GM10266 (cell line): ENCODE measurements around the gene FAR2.
"Not testable (repeated sequence)": the region's sequence is repeated elsewhere in the genome, so short reads cannot be mapped to it uniquely, and the experiment has no call there.

ENCODE experiments used
- DNase-seq: peaks from one replicate; pipeline ENCODE4 v3.0.0; 2012; ENCODE audit errors: extremely low spot score
- TF ChIP-seq, protein P1 (sequence below): IDR thresholded peaks from 2 replicates; pipeline ENCODE4 v1.5.1; 2012; ENCODE audit warnings: mild to moderate bottlenecking, low read depth; ENCODE audit not compliant: control insufficient read depth, insufficient read depth; ENCODE audit errors: missing control alignments

Gene FAR2

DNA sequence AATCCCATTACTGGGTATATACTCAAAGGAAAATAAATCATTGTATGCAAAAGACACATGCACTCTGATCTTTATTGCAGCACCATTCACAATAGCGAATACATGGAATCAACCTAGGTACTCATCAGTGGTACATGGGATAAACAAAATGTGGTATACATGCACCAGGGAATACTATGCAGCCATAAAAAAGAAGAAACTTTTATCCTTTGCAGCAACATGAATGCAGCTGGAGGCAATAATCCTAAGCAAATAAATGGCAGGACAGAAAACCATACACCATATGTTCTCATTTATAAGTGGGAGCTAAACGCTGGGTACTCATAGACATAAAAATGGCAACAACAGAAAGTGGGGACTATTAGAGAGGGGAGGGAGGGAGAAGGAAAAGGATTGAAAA lies 216.0 kb downstream of the FAR2 start:
- TF ChIP-seq, protein P1, sequence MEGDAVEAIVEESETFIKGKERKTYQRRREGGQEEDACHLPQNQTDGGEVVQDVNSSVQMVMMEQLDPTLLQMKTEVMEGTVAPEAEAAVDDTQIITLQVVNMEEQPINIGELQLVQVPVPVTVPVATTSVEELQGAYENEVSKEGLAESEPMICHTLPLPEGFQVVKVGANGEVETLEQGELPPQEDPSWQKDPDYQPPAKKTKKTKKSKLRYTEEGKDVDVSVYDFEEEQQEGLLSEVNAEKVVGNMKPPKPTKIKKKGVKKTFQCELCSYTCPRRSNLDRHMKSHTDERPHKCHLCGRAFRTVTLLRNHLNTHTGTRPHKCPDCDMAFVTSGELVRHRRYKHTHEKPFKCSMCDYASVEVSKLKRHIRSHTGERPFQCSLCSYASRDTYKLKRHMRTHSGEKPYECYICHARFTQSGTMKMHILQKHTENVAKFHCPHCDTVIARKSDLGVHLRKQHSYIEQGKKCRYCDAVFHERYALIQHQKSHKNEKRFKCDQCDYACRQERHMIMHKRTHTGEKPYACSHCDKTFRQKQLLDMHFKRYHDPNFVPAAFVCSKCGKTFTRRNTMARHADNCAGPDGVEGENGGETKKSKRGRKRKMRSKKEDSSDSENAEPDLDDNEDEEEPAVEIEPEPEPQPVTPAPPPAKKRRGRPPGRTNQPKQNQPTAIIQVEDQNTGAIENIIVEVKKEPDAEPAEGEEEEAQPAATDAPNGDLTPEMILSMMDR = no peak

DNA sequence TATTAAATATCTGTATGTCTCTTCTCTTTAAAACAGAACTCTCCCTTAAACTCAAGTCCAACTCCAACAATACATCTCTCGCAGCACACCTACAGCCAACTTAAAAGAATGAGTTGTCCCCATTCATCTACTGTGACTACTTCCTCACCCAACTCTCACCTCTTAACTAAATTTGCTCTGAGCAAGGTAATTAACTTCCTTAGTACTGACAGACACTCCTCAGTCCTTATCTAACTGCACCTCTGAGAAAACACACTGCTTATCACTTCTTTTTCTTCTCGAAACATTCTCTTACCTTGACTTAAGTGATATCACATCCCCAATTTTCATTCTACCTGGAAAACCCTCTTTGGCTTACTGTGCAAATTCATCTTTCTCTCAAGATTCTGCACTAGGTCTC lies 224.9 kb downstream of the FAR2 start:
- TF ChIP-seq, protein P1 = no peak
- DNase-seq = no peak

More for the DNA sequence above, 216.0 kb downstream of the FAR2 start:
- no peak for DNase-seq

DNA sequence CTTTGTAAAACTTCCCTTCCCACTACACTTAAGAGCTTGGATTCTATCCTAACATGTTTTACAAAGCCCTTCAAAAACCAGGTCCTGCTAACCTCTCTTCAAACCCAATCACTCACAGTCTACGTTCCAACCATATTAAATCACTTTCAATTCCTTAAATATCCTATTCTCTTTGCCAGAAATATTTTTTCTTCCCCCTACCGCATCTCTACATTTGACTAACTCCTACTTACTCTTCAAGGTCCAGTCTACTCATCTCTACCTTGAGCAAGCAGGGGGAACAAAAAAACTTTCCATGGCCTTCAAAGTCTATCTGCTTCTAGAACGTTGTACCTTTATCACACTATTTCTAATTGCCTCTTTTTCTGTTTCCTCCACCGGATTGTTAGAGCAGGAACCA lies 225.8 kb downstream of the FAR2 start:
- DNase-seq = no peak
- TF ChIP-seq, protein P1 = no peak

DNA sequence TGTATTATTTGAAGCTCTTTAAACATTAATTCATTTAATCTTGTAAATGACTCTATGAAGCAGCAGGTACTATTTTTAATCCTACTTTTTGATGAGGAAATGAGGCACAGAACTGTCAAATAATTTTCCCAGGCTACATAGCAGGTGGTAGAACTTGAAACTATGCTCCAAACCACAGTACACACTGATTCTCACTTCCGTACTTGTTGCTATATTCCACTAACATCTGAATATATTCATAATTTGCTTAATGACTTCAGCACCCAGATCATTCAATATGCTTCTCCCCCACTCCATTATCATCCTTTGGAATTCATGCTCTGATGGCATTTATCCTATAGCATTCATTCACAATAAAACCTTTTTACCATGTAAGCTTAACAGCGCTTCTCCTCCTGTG lies 227.0 kb downstream of the FAR2 start:
- TF ChIP-seq, protein P1 = no peak
- DNase-seq = no peak

DNA sequence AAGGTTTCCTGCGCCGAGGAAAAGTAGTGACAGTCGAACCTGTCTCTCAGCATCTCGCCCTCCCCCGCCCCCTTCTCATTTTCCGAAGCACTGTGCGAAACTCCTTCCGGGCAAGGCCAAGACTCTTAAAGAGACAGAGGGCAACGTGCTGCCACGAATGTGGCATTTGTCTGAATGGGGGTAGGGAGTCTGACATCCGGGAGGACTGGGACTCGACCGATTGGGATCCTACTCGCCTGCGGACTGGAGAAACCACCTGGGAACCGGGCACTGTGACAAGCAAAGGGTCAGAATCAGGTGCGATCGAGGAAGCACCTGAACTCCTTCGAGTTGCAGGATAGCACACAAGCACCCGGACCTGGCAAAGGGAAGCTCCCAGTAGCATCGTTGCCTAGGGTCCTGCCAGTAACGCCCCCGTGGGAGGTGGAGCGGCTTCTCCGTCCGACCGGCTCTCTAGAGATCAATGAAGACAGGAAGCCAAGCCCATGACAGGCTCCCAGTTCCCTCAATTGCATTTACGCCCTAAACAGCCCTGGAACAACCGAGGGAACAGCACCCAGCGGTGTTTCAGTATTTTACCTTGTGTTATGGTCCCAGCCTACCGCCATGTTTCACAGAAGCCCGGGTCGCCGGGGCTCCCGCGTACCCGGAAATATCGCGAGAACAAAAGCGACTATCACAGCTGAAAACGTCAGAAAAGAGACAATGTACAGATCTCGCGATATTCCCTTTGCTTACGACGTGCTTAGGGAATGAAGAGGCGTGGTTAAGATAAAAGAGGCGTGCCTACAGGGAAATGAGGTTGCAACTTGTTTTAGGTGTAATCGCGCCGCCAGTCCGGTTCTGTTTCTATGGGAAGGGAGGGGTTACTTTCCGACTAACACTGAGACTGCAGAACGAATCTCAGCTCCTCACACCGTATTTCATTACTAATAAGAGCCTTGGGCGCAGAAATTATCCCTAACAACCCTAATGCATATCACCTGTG lies 231.8 kb downstream of the FAR2 start, which contains the start of gene ERGIC2:
Gene ERGIC2, minus strand, starts transcription at position 637 of the 988 bp plus-strand sequence. CDS start 9,539 bp downstream, outside the sequence.
- TF ChIP-seq, protein P1 = no peak
- DNase-seq = peak; percentile 93

DNA sequence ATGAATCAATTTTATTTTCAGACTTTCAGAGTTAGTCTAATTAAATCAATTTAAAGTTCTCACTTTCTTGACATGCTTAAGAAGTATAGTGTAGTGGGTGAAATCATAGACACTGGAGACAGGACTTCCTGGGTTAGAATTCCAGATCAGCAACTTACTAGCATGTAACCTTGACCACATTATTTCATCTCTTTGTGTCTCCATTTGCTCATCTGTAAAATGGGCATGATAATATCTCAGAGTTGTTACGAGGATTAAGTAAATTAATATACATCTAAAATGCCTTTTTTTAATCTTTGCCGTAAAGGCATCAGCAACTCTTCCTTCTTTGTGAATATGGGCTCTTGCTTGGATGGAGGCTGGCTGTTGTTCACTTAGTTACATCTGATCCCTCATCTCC lies 233.2 kb downstream of the FAR2 start:
- no peak for DNase-seq
- TF ChIP-seq, protein P1 = no peak

DNA sequence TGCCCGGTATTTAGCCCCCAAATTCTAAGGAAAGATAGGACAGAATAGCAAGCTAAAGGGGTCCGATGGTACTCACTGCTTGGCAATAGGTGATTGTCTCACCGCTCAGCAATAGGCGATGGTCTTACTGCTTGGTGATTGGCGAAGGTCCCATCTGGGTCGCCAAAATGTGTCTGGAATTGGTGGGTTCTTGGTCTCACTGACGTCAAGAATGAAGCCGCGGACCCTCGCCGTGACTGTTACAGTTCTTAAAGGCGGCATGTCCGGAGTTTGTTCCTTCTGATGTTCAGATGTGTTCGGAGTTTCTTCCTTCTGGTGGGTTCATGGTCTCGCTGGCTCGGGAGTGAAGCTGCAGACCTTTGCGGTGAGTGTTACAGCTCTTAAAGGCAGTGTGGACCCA lies 236.1 kb downstream of the FAR2 start:
- DNase-seq = not testable (repeated sequence)
